Posterior cingulate gyrus (tissue), 11 donors: ENCODE measurements around the gene DNAH7.

Experiments
- DNase-seq, 10 donors: peaks; one replicate each; pipeline versions ENCODE4 v3.0.0 to v3.0.0-alpha.2; 2020 to 2021; ENCODE audit warnings: mixed read lengths in 3 of 10
- intact Hi-C: fragments of 100-400 bp; cut with DNase I; formaldehyde crosslinking; loops from one replicate; pipeline ENCODE4 v1.15.1; 2023

The DNAH7 gene

DNA sequence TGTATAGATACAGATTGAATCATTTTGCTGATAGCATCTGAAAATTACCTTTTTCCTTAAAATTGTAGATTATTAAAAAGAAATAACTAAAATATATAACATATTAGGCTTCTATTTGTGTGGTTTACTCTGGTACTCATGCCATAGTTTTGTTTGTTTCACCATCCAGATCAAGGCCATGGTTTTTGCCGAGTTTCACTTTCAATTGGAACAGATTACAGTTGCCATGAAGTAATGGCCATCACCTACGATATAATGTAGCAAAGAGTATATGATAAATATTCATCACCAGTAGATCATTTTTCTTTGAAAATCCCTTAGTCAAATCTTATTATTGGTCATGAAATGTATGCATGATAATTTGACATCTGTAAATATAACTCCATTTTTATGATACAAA lies 11.9 kb upstream of the DNAH7 start:
- no peak for DNase-seq
- intact Hi-C loops = no loop called here

DNA sequence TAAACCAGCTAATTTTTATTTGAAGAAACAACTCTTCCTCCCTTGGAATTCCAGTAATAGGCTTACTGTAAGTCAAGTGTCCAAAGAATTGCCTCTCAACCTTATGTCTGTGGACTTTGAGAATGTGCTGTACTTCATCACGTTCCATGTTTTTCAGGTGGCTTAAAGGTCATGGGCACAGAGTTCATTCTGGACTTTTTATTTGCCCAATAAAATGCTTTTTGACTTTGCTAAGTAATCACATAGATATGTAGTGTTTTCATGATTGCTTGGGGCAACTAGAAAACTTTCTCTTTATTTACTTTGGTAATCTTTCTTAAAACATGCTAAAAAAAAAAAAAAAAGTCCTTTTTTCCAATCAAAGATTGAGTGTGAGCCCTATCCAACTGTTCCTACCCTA lies 10.4 kb upstream of the DNAH7 start:
- intact Hi-C loops = loop anchor here (5.0 kb wide), 1 partner anchor 198 kb away; no protein-coding TSS in a partner anchor
- DNase-seq = no peak

GRCh38 chr2:196077821-196078220 lies 9.2 kb upstream of the DNAH7 start:
- no peak for DNase-seq
- intact Hi-C loops = loop anchor here (5.0 kb wide), 1 partner anchor 199 kb away; no protein-coding TSS in a partner anchor

DNA sequence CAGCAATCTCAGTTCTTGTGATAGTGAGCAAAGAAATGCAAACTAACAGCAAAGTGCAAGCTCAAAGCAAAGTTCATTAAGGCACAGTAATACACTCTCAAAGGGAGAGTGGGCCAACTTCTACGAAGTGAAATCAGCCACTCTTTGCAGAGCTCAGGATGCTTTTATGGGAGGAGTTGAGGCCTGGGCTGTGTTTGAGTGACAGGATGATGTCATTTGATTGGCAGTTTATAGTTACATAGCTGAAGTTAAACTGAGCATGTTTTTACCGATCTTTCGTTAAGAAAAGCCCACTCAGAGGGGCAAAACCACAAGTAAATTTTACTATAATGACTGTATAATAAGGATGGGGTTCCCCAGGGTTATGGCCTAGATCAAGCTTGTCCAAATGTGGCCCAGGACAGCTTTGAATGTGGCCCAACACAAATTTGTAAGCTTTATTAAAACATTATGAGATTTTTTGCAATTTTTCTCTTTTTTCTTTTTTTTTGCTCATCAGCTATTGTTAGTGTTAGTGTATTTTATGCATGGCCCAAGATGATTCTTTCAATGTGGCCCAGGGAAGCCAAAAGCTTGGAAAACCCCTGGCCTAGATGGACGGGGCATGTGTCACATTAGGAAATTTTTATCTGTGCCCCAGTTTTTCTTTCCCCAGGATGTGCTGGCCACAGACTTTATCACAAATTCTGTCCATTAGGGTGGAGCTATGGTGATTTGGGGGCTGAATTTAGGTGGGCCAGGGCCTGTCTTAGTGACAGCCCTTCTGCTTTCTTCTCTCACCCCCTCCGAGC lies 8.3 kb upstream of the DNAH7 start:
- intact Hi-C loops = loop anchor here (5.0 kb wide), 1 partner anchor 200 kb away; no protein-coding TSS in a partner anchor
- no peak for DNase-seq

DNA sequence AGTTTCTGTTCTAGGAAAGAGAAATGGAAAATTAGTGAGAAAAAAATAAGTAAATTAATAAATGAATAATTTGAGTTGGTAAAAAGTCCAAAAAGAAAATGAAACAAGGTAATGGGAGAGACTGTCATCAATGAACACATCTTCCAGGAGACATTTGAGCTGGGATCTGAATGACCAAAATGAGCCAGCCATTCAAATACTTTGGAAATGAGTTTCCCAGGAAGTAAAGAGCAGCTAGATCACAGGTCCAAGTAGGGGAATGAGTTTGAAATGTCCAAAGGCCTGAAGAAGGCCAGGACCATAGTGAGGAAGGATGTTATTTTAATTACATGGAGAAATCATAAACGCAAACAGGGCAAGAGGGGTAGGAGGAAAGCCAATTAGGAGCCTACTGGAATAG lies 6.6 kb upstream of the DNAH7 start:
- no peak for DNase-seq
- intact Hi-C loops = loop anchor here (5.0 kb wide), 1 partner anchor 202 kb away; no protein-coding TSS in a partner anchor

DNA sequence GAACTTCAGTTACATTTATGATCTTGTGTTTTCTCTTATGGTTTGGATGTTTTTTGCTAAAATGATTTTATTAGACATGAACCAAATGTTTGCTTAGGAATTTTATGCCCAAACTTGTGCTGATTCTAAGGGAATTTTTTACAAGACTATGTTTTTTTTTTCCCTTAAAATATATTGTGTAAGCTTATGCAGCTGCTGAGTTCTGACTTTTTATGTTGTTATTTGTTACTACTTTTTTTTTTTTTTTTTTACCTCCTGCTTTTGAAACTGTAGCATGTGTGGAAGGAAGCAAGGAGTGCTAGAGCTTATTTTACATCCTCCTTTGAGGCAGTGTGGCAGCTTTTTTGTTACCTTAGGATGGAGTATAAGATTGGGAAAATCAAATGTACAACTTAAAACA lies 6.0 kb upstream of the DNAH7 start:
- no peak for DNase-seq

DNA sequence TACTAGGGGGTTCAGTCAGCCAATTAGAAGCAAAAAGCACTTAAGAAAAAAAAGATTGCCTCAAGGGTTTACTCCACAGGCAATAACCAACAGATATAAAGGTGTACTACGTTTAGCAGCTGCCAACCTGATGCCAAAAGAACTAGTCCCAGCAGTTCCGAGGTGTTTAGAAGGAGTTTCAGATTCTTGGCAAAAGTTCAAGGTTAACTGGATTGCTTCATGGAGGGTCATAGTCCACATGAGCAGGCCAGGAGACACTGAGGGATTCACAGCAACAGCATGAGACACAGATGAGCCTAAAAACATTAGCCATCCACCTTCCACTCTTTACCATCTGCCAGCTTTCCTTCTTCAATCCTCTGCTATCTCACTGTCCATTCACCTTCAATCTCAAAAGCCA lies 4.9 kb upstream of the DNAH7 start:
- no peak for DNase-seq
- intact Hi-C loops = no loop called here

More for the DNA sequence above, 6.0 kb upstream of the DNAH7 start:
- intact Hi-C loops = loop anchor here (5.0 kb wide), 1 partner anchor 203 kb away; no protein-coding TSS in a partner anchor

DNA sequence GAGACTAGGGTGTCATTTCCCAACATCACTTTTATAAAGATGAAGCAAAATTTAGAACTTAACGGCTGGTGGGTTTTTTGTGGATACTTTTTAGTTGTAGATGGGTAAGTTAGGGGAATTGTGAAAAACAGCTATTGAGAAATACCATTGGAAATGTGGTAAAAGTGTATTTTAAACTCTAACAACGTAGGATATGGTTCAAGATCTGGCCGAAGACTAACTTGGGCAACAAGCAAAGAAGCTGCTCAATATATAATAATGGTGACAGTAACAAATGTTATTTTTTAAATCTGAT lies 1.6 kb downstream of the DNAH7 start:
- intact Hi-C loops = loop anchor here (5.0 kb wide), 1 partner anchor 405 kb away; no protein-coding TSS in a partner anchor

GRCh38 chr2:196066291-196067087 lies 2.1 kb downstream of the DNAH7 start:
- intact Hi-C loops = loop anchor here (5.0 kb wide), 1 partner anchor 404 kb away; no protein-coding TSS in a partner anchor
- DNase-seq = no peak

More for the DNA sequence above, 1.6 kb downstream of the DNAH7 start:
- DNase-seq = no peak

DNA sequence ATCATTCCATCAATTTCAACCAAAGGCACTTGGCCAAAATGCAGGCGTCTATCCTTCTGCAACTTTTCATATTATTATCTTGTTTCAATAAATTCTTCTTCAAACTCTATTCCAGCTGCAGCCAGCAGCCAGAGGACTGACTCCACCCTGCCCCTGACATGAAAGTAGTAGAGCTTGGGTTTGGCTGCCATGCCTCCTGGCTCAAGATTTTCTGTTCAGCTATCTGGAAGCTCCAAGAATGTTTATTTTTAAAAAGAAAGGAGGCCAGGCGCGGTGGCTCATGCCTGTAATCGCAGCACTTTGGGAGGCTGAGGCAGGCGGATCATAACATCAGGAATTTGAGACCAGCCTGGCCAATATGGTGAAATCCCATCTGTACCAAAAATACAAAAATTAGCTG lies 4.9 kb downstream of the DNAH7 start:
- intact Hi-C loops = no loop called here
- no peak for DNase-seq

GRCh38 chr2:196059491-196059960 lies 9.1 kb downstream of the DNAH7 start:
- intact Hi-C loops = no loop called here
- no peak for DNase-seq

DNA sequence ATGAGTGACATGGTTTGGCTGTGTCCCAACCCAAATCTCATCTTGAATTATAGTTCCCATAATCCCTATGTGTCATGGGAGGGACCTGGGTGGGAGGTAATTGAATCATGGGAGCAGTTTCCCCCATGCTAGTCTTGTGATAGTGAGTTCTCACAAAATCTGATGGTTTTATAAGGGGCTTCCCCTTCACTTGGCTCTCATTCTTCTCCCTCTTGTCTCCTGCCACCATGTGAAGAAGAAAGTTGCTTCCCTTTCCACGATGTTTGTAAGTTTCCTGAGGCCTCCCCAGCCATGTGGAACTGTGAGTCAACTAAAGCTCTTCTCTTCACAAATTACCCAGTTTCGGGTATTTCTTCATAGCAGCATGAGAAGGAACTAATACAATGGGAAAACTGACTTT lies 14.0 kb downstream of the DNAH7 start:
- no peak for DNase-seq

GRCh38 chr2:196046123-196046917 lies 22.3 kb downstream of the DNAH7 start:
- intact Hi-C loops = no loop called here
- no peak for DNase-seq

More for the DNA sequence above, 14.0 kb downstream of the DNAH7 start:
- intact Hi-C loops = no loop called here

DNA sequence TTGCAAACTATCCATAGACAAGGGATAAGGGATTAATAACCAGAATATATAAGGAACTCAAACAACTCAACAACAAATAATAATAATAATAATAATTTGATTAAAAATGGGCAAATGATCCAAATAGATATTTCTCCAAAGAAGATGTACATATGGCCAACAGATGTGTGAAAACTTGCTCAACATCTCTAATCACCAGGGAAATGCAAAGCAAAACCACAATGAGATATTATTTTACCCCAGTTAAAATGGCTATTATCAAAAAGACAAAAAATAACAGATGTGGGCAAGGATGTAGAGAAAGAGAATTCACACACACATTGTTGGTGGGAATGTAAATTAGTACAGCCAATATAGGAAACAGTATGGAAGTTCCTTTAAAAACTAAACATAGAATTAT lies 26.9 kb downstream of the DNAH7 start:
- DNase-seq = no peak
- intact Hi-C loops = no loop called here

DNA sequence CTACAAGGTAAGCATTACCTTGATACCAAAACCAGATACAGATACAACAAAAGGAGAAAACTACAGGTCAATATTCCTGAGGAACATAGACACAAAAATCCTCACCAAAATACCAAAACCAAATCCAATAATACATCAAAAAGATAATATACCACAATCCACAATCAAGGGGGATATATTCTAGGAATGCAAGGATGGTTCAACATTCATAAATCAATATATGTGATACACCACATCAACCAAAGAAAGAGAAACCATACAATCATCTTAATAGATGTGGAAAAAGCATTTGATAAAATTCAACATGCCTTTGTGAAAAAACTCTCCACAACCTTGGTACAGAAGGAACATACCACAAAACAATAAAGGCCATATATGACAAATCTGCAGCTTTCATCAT lies 28.4 kb downstream of the DNAH7 start:
- intact Hi-C loops = no loop called here
- DNase-seq = no peak

- intact Hi-C loops = no loop called here
- DNase-seq = peak in 1 of 10 donors; percentile 54
Observed at GRCh38 chr2:196036442-196036841, 32.2 kb downstream of the DNAH7 start.

GRCh38 chr2:196018037-196018436 lies 50.6 kb downstream of the DNAH7 start:
- no peak for DNase-seq
- intact Hi-C loops = no loop called here

GRCh38 chr2:196012314-196012713 lies 56.3 kb downstream of the DNAH7 start:
- intact Hi-C loops = no loop called here
- DNase-seq = no peak

- DNase-seq = no peak
- intact Hi-C loops = no loop called here
Observed at GRCh38 chr2:196000551-196000950, 68.1 kb downstream of the DNAH7 start.

- DNase-seq = no peak
- intact Hi-C loops = no loop called here
Observed at GRCh38 chr2:195998070-195998469, 70.6 kb downstream of the DNAH7 start.

- intact Hi-C loops = no loop called here
- peak in 2 of 10 donors; percentile 14 to 62 for DNase-seq
Observed at GRCh38 chr2:195995499-195995898, 73.1 kb downstream of the DNAH7 start.
